ENCODE results near the gene KCTD1.

The KCTD1 gene

GRCh38 chr18:26521617-26522016 lies 26.7 kb downstream of the KCTD1 start:
- DNase-seq = no peak

GRCh38 chr18:26520974-26521373 lies 27.4 kb downstream of the KCTD1 start:
- no peak for DNase-seq

GRCh38 chr18:26519114-26519513 lies 29.2 kb downstream of the KCTD1 start:
- no peak for DNase-seq

GRCh38 chr18:26516964-26517363 lies 31.4 kb downstream of the KCTD1 start:
- no peak for DNase-seq

GRCh38 chr18:26515643-26516487 lies 32.5 kb downstream of the KCTD1 start:
- DNase-seq = no peak

GRCh38 chr18:26511339-26512071 lies 36.8 kb downstream of the KCTD1 start:
- DNase-seq = no peak

GRCh38 chr18:26510337-26510736 lies 38.0 kb downstream of the KCTD1 start:
- DNase-seq = no peak

GRCh38 chr18:26506012-26506411 lies 42.3 kb downstream of the KCTD1 start:
- no peak for DNase-seq

GRCh38 chr18:26504831-26505230 lies 43.5 kb downstream of the KCTD1 start:
- no peak for DNase-seq

GRCh38 chr18:26503382-26503781 lies 45.0 kb downstream of the KCTD1 start:
- no peak for DNase-seq

GRCh38 chr18:26502823-26503222 lies 45.5 kb downstream of the KCTD1 start:
- no peak for DNase-seq

GRCh38 chr18:26497866-26498265 lies 50.5 kb downstream of the KCTD1 start:
- DNase-seq = no peak

- DNase-seq = no peak
Measured at GRCh38 chr18:26496528-26496927, 51.8 kb downstream of the KCTD1 start.

GRCh38 chr18:26495287-26495686 lies 53.1 kb downstream of the KCTD1 start:
- DNase-seq = no peak

- DNase-seq = no peak
Measured at GRCh38 chr18:26493021-26493420, 55.3 kb downstream of the KCTD1 start.

GRCh38 chr18:26491194-26491816 lies 57.0 kb downstream of the KCTD1 start:
- no peak for DNase-seq

GRCh38 chr18:26489881-26490280 lies 58.5 kb downstream of the KCTD1 start:
- no peak for DNase-seq

GRCh38 chr18:26489191-26489590 lies 59.2 kb downstream of the KCTD1 start:
- no peak for DNase-seq

GRCh38 chr18:26488417-26489009 lies 59.8 kb downstream of the KCTD1 start:
- no peak for DNase-seq

- no peak for DNase-seq
Measured at GRCh38 chr18:26487437-26487836, 60.9 kb downstream of the KCTD1 start.

- DNase-seq = no peak
Measured at GRCh38 chr18:26483633-26484032, 64.7 kb downstream of the KCTD1 start.

- no peak for DNase-seq
Measured at GRCh38 chr18:26482569-26482968, 65.8 kb downstream of the KCTD1 start.
